ENCODE data around the gene MARS1. TPM values are rescaled to one million over a fixed set of nuclear protein-coding genes. Genes with fewer than 3 reads are reported as not detected.

MARS1 gene
- total and polyA plus RNA-seq, 2 experiments from 2014 or later = 117 to 147 TPM

DNA sequence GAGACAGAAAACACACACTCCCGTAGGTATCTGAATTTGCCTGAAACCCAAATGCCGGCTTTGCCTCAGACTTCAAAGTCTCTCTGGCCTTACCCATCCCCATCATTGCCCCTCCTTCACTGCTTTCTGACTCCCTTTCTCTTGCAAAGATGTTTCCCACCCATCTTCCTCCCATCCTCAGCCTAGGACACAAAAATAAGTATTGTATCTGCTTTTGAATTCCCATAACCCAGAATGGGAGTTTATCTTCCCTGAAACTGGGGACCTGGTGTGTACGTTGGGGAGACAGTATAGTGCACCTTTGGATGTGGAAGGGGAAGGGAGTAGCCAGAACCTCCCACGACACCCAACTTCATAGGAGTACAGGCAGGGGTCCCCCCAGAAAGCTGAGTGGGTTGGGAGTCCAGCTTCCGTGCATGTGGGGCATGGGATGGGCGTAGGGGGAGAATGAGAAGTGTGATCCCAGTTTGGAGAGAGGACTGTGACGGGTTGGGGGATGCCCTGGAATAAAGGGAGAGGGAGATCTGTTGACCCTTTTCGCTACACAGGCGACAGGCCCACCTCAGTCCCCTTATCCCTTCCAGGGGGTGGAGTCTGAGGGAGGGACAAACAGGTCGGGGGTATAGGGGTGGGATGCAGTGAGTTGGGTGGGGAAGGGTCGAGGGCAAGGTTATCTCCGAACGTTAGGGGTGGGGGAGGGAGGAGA, 61.5 kb downstream of the MARS1 start:
- Histone ChIP-seq H4K20me1 (ENCODE audit: insufficient read depth, poor library complexity, severe bottlenecking) (no peaks in the 10 kb centered on the region), H3K4me1 (ENCODE audit: insufficient read depth) (peaks cover 12% of the 10 kb centered on the region), H3K27ac (no peak overlapping the region), H2AFZ (no peak overlapping the region), H3K9me2 (replicated peaks; ENCODE audit: insufficient read depth) (no peaks in the 10 kb centered on the region), H3K27me3 (peaks cover 63% of the 10 kb centered on the region), H3K79me2 (peaks cover 24% of the 10 kb centered on the region), H3K36me3 (replicated peaks; ENCODE audit: insufficient read depth, low read depth) (no peaks in the 10 kb centered on the region), H3K4me2 (peak overlapping the region; percentile 88), H3K4me3 (no peak overlapping the region), H3K9me3 (ENCODE audit: low read depth) (no peaks in the 10 kb centered on the region)
- 46% methylated on average over 9 of the region's 13 CpGs for WGBS (ENCODE audit: low lambda C conversion rate, missing lambda C conversion rate)
- TF ChIP-seq EZH2phosphoT487 (IDR thresholded peaks at IDR 0.05; ENCODE audit: low read depth, severe bottlenecking, unreplicated experiment) = no peak
- DNase-seq (ENCODE audit: low spot score) = no peak

DNA sequence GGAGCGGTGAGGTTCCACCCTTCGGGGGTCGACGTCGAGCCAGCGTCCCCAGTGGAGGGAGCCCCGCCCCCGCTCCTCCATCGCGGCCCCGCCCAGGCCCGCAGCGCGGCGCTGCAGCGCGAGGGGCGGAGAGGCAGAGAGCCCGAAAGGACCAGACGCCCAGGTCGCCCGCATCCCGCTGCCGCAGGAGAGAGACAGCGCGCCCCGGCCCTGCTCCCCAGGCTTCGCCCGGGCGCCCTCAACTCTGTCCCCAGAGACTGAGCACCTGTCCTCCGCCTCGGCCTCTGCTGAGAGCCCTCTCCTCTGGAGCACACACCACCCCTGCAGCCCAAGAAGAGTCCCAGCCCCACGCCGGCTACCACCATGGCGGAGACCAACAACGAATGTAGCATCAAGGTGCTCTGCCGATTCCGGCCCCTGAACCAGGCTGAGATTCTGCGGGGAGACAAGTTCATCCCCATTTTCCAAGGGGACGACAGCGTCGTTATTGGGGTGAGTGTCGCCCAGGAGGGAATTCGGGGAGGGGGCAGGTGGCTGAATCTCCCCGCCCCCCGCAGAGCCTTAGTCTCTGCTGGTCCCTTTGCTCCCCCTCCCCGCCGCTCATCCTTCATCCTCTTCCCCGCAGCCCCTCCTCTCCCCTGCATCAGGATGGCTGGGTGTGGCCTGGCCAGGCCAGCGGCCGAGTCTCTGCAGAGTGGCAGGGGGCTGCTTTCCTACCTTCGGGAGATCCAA, 62.2 kb downstream of the MARS1 start, which contains the start of gene KIF5A:
TSS of gene KIF5A (plus strand) at position 136 of the 732 bp plus-strand sequence. CDS start at position 364, 228 bp downstream.
- Histone ChIP-seq H3K4me1 (ENCODE audit: insufficient read depth) (peaks cover 12% of the 10 kb centered on the region), H3K9me2 (replicated peaks; ENCODE audit: insufficient read depth) (no peaks in the 10 kb centered on the region), H3K27me3 (peaks cover 69% of the 10 kb centered on the region), H3K27ac (no peak within 1 kb of the TSS), H3K4me3 (no peak within 1 kb of the TSS), H2AFZ (no peak within 1 kb of the TSS), H3K36me3 (replicated peaks; ENCODE audit: insufficient read depth, low read depth) (no peaks in the 10 kb centered on the region), H4K20me1 (ENCODE audit: insufficient read depth, poor library complexity, severe bottlenecking) (no peaks in the 10 kb centered on the region), H3K79me2 (peaks cover 17% of the 10 kb centered on the region), H3K9me3 (ENCODE audit: low read depth) (no peaks in the 10 kb centered on the region), H3K4me2 (peak within 1 kb of the TSS; percentile 88)
- DNase-seq (ENCODE audit: low spot score) = peak; percentile 61
- TF ChIP-seq EZH2phosphoT487 (IDR thresholded peaks at IDR 0.05; ENCODE audit: low read depth, severe bottlenecking, unreplicated experiment) (no peak), EZH2 (IDR thresholded peaks at IDR 0.05; ENCODE audit: borderline replicate concordance) (peak; percentile 74), CTCF (IDR thresholded peaks at IDR 0.05; ENCODE audit: poor library complexity) (peak; percentile 13)
- WGBS (ENCODE audit: low lambda C conversion rate, missing lambda C conversion rate) = 2% methylated on average over 21 of the region's 52 CpGs

- no peak overlapping the region for H2AFZ ChIP-seq
- H3K4me1 ChIP-seq (ENCODE audit: insufficient read depth) = peaks cover 6% of the 10 kb centered on the region
- no peaks in the 10 kb centered on the region for H3K9me2 ChIP-seq (replicated peaks; ENCODE audit: insufficient read depth)
- peaks cover 69% of the 10 kb centered on the region for H3K27me3 ChIP-seq
- no peak for DNase-seq (ENCODE audit: low spot score)
- H3K4me2 ChIP-seq = peak overlapping the region; percentile 88
- H3K36me3 ChIP-seq (replicated peaks; ENCODE audit: insufficient read depth, low read depth) = no peaks in the 10 kb centered on the region
- no peaks in the 10 kb centered on the region for H4K20me1 ChIP-seq (ENCODE audit: insufficient read depth, poor library complexity, severe bottlenecking)
- H3K79me2 ChIP-seq = peaks cover 9% of the 10 kb centered on the region
- 45% methylated on average over 7 of the region's 7 CpGs for WGBS (ENCODE audit: low lambda C conversion rate, missing lambda C conversion rate)
- no peak overlapping the region for H3K4me3 ChIP-seq
- no peak for TF ChIP-seq EZH2phosphoT487 (IDR thresholded peaks at IDR 0.05; ENCODE audit: low read depth, severe bottlenecking, unreplicated experiment)
- no peaks in the 10 kb centered on the region for H3K9me3 ChIP-seq (ENCODE audit: low read depth)
- H3K27ac ChIP-seq = no peak overlapping the region
Observed at GRCh38 chr12:57550641-57551549, 63.0 kb downstream of the MARS1 start.

DNA sequence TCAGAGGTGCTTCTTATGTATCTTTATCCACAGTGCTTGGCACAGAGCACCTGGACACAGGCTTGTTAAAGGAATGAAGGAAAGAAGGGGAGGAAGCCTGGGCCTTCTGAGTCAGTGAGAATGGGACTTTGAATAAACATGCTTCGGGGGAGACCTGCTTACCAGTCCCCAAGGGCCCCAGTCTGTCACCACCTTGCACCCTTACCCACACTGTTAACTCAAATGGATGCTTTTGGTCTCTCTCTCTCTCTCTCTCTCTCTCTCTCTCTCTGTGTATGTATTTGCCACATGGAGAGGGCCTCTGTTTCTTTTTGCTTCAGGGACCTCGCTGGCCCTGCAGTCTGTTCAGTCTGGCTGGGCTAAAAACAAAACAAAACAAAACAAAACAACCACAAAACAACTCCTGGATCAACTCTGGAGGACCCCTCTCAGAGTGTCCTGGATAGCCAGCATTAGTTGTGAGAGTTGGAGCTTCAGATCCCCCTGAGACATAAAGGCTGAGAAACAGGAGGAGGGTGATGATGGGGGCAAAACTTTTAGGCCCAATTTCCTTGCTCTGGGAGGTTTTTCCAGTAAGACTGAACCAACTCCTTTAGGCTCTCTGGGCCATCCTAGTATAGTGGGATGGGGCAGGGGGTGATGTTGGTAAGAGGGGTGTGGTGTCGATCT, 63.9 kb downstream of the MARS1 start:
- TF ChIP-seq CTCF (IDR thresholded peaks at IDR 0.05; ENCODE audit: poor library complexity) (no peak), EZH2 (IDR thresholded peaks at IDR 0.05; ENCODE audit: borderline replicate concordance) (no peak), EZH2phosphoT487 (IDR thresholded peaks at IDR 0.05; ENCODE audit: low read depth, severe bottlenecking, unreplicated experiment) (no peak)
- Histone ChIP-seq H3K79me2 (peaks cover under 1% of the 10 kb centered on the region), H3K36me3 (replicated peaks; ENCODE audit: insufficient read depth, low read depth) (no peaks in the 10 kb centered on the region), H3K4me2 (no peak overlapping the region), H3K4me3 (no peak overlapping the region), H3K27me3 (peaks cover 69% of the 10 kb centered on the region), H4K20me1 (ENCODE audit: insufficient read depth, poor library complexity, severe bottlenecking) (no peaks in the 10 kb centered on the region), H2AFZ (no peak overlapping the region), H3K27ac (no peak overlapping the region), H3K9me3 (ENCODE audit: low read depth) (no peaks in the 10 kb centered on the region), H3K4me1 (ENCODE audit: insufficient read depth) (peaks cover 4% of the 10 kb centered on the region), H3K9me2 (replicated peaks; ENCODE audit: insufficient read depth) (no peaks in the 10 kb centered on the region)
- DNase-seq (ENCODE audit: low spot score) = no peak
- WGBS (ENCODE audit: low lambda C conversion rate, missing lambda C conversion rate) = 75% methylated on average over 3 of the region's 3 CpGs

All from hepatocyte (in vitro differentiated cells).